Thyroid gland (tissue), 4 donors: Measurements from ENCODE around the gene ABTB2. TPM values are rescaled to one million over a fixed set of nuclear protein-coding genes. Genes with fewer than 3 reads are reported as not detected.

ENCODE experiments used
- DNase-seq, 2 donors: peaks; one replicate each; pipeline ENCODE4 v3.0.0-alpha.2; 2019
- H3K27ac ChIP-seq, 3 donors: fragments of 200-600 bp; sonication (generic); 1 replicate in 2 of 3; 2 replicates in 1 of 3; pipeline ENCODE4 v1.5.1; 2016 to 2019; ENCODE audit warnings: mild to moderate bottlenecking in 1 of 3, moderate library complexity in 1 of 3
- H3K27me3 ChIP-seq: fragments of 200-600 bp; sonication (generic); one replicate; pipeline ENCODE4 v1.5.1; 2019
- H3K36me3 ChIP-seq, 2 donors: fragments of 200-600 bp; sonication (generic); one replicate each; pipeline ENCODE4 v1.5.1; 2016 to 2019
- H3K4me1 ChIP-seq, 2 donors: fragments of 200-600 bp; sonication (generic); one replicate each; pipeline ENCODE4 v1.5.1; 2017 to 2019
- H3K4me3 ChIP-seq, 3 donors: fragments of 200-600 bp; sonication (generic); replicated peaks in 1 of 3; 1 replicate in 2 of 3; 2 replicates in 1 of 3; pipeline ENCODE4 v1.5.1; 2016; ENCODE audit warnings: mild to moderate bottlenecking in 1 of 3
- H3K9me3 ChIP-seq: fragments of 200-600 bp; sonication (generic); one replicate; pipeline ENCODE4 v1.5.1; 2017
- POLR2A ChIP-seq, 2 donors: fragments of 450-650 bp; IDR thresholded peaks; one replicate each; pipeline ENCODE4 v1.6.1; 2017; ENCODE audit warnings: antibody characterized with exemption in 2 of 2, mild to moderate bottlenecking in 2 of 2, moderate library complexity in 1 of 2
- WGBS, 2 donors: methylation state at CpG; one replicate each; pipeline ENCODE4 v1.1.5; 2017; 5-methylcytosine and 5-hydroxymethylcytosine counted together
- intact Hi-C: fragments of 100-400 bp; cut with DNase I; formaldehyde crosslinking; loops from one replicate; pipeline ENCODE4 v1.15.1; 2023
- total RNA-seq, 4 donors: library from RNA; depleted of rRNA; stranded (reverse); fragments of >200 nt; gene quantifications; one replicate each; pipeline ENCODE4 v1.2.3, GENCODE V29; 2016
- TF ChIP-seq, protein P1 (sequence below), 6 experiments: fragments of 200-600 bp in 3 of 6; fragments of 450-650 bp in 3 of 6; sonication (generic) in 3 of 6; IDR thresholded peaks; one replicate each; pipeline ENCODE4 v1.5.1; 2016 to 2019; ENCODE audit warnings: antibody characterized with exemption in 6 of 6, mild to moderate bottlenecking in 2 of 6, inconsistent platforms in 1 of 6, moderate library complexity in 1 of 6

ABTB2 gene
- total RNA-seq, 4 donors from 2014 or later = 1.2 to 5.0 (median 3.3) TPM

DNA sequence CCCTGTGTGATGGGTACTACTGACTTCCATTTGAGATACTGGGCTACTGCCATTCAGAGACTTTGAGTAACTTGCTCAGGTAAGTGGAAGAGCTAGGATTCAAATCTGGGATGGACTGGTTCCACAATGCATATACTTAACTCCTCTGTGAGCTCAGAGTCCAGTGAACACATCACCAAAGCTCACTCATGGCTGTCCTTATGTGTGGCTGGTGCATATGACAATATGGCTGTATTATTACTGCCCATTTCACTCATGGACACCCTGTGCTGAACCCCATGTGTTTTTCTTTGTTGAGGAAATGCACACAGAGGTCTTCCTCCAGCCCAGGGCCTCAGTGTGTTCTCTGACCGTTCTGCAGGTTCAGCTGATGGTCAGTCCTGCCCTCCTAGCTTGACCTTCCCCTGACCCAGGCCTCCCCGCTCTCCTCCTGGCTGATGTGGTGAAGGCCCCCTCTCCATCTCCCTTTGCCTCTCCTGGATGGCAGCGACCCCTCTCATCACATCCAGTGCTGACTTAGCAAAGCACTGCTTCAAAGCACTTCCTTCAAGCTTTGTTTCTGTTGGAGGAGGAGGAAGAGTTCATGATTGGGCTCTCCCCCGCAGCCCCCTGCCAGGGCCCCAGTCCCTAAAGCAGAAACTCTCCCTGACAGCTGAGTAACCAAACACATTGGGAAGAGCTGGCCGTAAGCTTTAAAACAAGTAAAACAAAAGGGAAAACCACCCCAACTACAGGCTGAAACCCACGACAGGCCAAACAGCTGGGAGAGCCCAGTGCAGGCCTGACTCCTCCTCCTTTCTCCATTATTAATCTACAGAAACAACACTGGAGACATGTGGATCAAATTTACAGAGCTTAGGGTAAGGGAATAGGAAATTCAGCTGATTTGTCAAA lies 151.2 kb downstream of the ABTB2 start:
- 46 to 73% methylated on average over 6 of the region's 6 CpGs for WGBS, 2 donors
- intact Hi-C loops = no loop called here
- Histone ChIP-seq H3K27me3 (no peaks in the 10 kb centered on the region), H3K4me1 (peaks cover 0 to 6% of the 10 kb centered on the region in 2 donors), H3K9me3 (no peaks in the 10 kb centered on the region), H3K27ac (no peak overlapping the region), H3K36me3 (no peaks in the 10 kb centered on the region), H3K4me3 (no peak overlapping the region)
- DNase-seq = no peak
- TF ChIP-seq, protein P1, sequence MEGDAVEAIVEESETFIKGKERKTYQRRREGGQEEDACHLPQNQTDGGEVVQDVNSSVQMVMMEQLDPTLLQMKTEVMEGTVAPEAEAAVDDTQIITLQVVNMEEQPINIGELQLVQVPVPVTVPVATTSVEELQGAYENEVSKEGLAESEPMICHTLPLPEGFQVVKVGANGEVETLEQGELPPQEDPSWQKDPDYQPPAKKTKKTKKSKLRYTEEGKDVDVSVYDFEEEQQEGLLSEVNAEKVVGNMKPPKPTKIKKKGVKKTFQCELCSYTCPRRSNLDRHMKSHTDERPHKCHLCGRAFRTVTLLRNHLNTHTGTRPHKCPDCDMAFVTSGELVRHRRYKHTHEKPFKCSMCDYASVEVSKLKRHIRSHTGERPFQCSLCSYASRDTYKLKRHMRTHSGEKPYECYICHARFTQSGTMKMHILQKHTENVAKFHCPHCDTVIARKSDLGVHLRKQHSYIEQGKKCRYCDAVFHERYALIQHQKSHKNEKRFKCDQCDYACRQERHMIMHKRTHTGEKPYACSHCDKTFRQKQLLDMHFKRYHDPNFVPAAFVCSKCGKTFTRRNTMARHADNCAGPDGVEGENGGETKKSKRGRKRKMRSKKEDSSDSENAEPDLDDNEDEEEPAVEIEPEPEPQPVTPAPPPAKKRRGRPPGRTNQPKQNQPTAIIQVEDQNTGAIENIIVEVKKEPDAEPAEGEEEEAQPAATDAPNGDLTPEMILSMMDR (IDR thresholded peaks at IDR 0.05) = no peak
- TF ChIP-seq POLR2A (IDR thresholded peaks at IDR 0.05) = no peak

DNA sequence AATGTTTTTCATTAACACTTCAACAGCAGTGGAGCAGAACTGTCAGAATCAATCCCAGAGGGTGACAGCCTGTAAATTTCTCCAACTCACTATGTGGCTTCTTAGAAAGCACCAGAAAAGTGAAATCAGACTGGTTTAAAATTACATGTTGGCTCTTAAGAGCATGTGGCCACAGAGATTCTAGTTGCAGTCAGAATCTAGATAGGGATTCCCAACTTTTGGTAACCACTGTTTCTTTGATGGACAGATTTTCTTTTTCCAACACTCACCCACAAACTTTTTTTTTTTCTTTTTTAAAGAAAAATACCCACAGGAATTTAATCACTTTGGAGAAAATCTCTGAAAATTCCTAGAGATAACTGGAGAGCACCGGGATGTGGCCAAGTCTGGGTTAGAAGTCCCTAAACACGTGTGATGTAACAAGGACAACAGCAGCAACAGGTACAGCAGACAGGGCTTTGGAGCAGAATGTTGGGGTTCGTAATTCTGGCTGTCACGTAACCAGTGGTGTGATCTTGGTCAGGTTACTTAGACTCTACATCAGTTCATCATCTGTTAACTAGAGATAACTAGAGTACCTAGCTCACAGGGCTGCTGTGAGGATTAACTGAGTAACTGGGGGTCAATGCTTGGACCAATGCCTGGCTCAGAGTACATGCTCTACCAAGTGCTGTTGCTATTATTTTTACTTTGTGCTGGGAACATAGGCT lies 152.3 kb downstream of the ABTB2 start:
- H3K4me1 ChIP-seq = peaks cover 0 to 6% of the 10 kb centered on the region in 2 donors
- no peak overlapping the region for H3K27ac ChIP-seq
- 70 to 72% methylated on average over 4 of the region's 4 CpGs for WGBS, 2 donors

DNA sequence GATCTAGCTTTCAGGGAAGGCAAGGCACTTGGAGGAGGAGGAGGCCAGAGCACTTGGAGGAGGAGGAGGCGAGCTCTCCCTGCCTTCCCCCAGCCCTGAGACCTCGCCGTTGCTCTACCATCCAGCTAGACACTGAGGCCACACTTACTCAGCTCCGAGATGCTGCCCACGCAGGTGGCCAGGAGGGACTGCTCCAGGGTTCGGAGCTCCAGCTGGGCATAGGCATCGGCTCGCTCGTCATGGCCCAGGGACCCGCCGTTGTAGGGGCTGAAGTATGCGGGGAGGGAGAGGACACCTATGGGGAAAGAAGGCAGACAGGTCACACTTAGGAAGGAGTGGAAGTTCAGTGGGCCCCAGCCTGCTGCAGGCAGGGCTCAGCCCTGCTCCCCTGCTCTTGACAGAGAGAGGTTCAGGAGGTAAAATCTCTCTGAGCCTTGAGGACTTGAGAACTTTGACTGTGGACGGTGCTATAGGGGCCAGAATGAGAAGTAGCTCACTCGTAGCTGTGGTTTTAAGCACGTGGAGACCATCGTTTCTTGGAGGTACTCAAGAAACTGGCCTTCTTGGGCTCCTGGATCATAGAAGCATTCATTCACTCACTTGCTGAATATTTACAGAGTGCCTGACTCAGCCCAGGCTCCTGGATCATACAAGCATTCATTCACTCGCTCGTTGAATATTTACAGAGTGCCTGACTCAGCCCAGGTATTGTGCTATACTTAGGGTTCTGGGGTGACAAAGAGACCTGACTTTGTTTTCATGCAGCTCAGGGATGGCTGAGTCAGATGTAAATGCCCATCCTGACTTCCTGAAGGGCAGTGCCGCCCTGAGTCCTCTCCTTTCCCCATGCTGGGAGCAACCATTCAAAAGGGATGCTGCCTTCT lies 153.2 kb downstream of the ABTB2 start:
- H3K27me3 ChIP-seq = no peaks in the 10 kb centered on the region
- H3K9me3 ChIP-seq = no peaks in the 10 kb centered on the region
- WGBS, 2 donors = 84 to 88% methylated on average over 16 to 17 of the region's 19 CpGs
- TF ChIP-seq, protein P1 (IDR thresholded peaks at IDR 0.05) = no peak
- no peak for TF ChIP-seq POLR2A (IDR thresholded peaks at IDR 0.05)
- intact Hi-C loops = no loop called here
- no peak overlapping the region for H3K27ac ChIP-seq
- H3K4me1 ChIP-seq = peaks cover 0 to 6% of the 10 kb centered on the region in 2 donors
- no peaks in the 10 kb centered on the region for H3K36me3 ChIP-seq
- DNase-seq = no peak
- no peak overlapping the region for H3K4me3 ChIP-seq

More for the DNA sequence above, 152.3 kb downstream of the ABTB2 start:
- H3K4me3 ChIP-seq = no peak overlapping the region
- TF ChIP-seq POLR2A (IDR thresholded peaks at IDR 0.05) = no peak
- TF ChIP-seq, protein P1 (IDR thresholded peaks at IDR 0.05) = no peak
- H3K27me3 ChIP-seq = no peaks in the 10 kb centered on the region
- no peaks in the 10 kb centered on the region for H3K9me3 ChIP-seq
- no peaks in the 10 kb centered on the region for H3K36me3 ChIP-seq
- intact Hi-C loops = no loop called here
- DNase-seq = no peak

DNA sequence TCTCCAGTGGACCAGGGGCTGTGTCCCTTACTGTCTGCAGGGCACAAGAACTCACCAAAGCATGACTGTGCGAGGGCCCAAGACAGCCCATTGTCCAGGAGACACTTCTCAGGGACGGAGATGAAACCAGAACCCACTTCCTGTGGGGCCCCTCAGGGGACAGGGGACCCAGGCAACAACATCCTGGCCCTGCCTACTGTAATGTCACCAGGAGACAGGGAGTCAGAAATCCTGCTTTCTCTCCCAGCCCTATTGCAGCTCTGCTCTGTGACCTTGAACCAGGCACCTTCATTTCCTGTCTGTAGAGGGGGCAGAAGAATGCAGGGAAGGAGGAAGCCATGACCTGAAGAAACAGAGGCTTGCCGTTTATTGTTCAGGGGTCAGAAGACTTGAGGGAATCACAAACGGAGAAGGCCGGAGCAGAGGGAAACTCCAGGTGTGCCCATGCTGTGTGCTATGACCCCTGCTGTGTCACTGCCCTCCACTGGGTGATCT lies 154.4 kb downstream of the ABTB2 start:
- H3K4me3 ChIP-seq = no peak overlapping the region
- WGBS, 2 donors = 67 to 80% methylated on average over 4 to 5 of the region's 5 CpGs

More for the DNA sequence above, 154.4 kb downstream of the ABTB2 start:
- no peak for DNase-seq
- Histone ChIP-seq H3K27ac (no peak overlapping the region), H3K4me1 (peaks cover 0 to under 1% of the 10 kb centered on the region in 2 donors), H3K27me3 (no peaks in the 10 kb centered on the region), H3K36me3 (no peaks in the 10 kb centered on the region), H3K9me3 (no peaks in the 10 kb centered on the region)
- intact Hi-C loops = no loop called here
- TF ChIP-seq, protein P1 (IDR thresholded peaks at IDR 0.05) = no peak
- TF ChIP-seq POLR2A (IDR thresholded peaks at IDR 0.05) = no peak
